Epithelial cell of proximal tubule (primary cell): Measurements from ENCODE around the gene AIFM3. TPM values are rescaled to one million over a fixed set of nuclear protein-coding genes. Genes with fewer than 3 reads are reported as not detected.

Experiments used
- DNase-seq: peaks from one replicate; pipeline ENCODE4 v3.0.0-alpha.2; 2011; ENCODE audit warnings: low read depth
- H3K4me3 ChIP-seq: 2 replicates; pipeline ENCODE4 v1.5.1; 2011; ENCODE audit warnings: low read depth, mild to moderate bottlenecking, low read length
- total RNA-seq: library from RNA; depleted of rRNA; stranded (reverse); fragments of >200 nt; gene quantifications from 2 replicates; pipeline ENCODE4 v1.2.3, GENCODE V29; 2015
- TF ChIP-seq, protein P1 (sequence below): conservative IDR thresholded peaks from 2 replicates; pipeline ENCODE4 v1.5.1; 2012; ENCODE audit warnings: low read depth, mild to moderate bottlenecking, low read length

AIFM3 gene
- total RNA-seq, 1 donor from 2014 or later, result 1.8 TPM

DNA sequence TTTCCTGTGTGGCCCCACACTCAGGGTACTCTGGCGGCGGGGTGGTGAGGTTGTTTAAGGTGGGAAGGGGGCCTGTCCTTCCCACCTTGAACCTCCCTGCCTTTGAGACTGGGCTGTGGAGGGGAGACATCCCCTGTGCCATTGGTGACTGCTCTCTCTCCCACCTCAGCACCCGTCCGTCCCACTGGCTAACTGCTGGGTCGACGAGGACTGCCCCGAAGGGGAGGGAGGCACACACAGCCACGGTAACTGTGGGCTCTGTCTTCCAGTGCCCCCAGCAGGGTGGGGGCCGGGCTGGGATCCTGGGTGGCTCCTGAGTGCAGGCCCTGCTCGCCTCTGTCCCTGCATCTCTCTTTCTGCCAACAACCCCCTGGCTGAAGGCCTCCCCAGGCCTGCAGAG lies 55.5 kb downstream of the AIFM3 start:
- no peak for DNase-seq
- TF ChIP-seq, protein P1, sequence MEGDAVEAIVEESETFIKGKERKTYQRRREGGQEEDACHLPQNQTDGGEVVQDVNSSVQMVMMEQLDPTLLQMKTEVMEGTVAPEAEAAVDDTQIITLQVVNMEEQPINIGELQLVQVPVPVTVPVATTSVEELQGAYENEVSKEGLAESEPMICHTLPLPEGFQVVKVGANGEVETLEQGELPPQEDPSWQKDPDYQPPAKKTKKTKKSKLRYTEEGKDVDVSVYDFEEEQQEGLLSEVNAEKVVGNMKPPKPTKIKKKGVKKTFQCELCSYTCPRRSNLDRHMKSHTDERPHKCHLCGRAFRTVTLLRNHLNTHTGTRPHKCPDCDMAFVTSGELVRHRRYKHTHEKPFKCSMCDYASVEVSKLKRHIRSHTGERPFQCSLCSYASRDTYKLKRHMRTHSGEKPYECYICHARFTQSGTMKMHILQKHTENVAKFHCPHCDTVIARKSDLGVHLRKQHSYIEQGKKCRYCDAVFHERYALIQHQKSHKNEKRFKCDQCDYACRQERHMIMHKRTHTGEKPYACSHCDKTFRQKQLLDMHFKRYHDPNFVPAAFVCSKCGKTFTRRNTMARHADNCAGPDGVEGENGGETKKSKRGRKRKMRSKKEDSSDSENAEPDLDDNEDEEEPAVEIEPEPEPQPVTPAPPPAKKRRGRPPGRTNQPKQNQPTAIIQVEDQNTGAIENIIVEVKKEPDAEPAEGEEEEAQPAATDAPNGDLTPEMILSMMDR, result no peak
- no peak overlapping the region for H3K4me3 ChIP-seq

DNA sequence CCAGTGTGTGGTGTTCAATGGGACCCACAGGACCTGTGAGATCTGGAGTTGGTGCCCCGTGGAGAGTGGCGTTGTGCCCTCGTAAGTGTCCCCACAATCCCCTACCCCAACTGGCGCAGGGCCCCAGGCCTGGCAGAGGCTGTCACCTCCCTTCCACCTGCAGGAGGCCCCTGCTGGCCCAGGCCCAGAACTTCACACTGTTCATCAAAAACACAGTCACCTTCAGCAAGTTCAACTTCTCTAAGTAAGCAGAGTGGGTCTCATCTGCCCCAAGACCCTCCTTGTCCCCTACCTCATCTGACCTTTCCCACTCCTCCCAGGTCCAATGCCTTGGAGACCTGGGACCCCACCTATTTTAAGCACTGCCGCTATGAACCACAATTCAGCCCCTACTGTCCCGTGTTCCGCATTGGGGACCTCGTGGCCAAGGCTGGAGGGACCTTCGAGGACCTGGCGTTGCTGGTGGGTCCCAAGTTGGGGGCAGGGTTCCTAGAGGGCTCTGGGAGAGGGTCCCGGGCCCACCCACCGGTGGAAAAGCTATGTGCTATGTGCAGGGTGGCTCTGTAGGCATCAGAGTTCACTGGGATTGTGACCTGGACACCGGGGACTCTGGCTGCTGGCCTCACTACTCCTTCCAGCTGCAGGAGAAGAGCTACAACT lies 56.0 kb downstream of the AIFM3 start:
- TF ChIP-seq, protein P1, result no peak
- DNase-seq, result no peak
- H3K4me3 ChIP-seq, result no peak overlapping the region

GRCh38 chr22:21025266-21025665 lies 58.2 kb downstream of the AIFM3 start:
- no peak overlapping the region for H3K4me3 ChIP-seq
- TF ChIP-seq, protein P1, result no peak
- no peak for DNase-seq

- TF ChIP-seq, protein P1, result no peak
- no peak for DNase-seq
- no peak overlapping the region for H3K4me3 ChIP-seq
Measured at GRCh38 chr22:21025763-21026755, 59.0 kb downstream of the AIFM3 start.

GRCh38 chr22:21026783-21027692 lies 60.0 kb downstream of the AIFM3 start:
- DNase-seq, result no peak
- no peak overlapping the region for H3K4me3 ChIP-seq
- TF ChIP-seq, protein P1, result no peak
